LoVo (cell line): ENCODE results near the gene PHACTR3.

Experiments used
- DNase-seq: peaks from one replicate; pipeline ENCODE4 v3.0.0-alpha.2; 2016; ENCODE audit warnings: low spot score

PHACTR3 gene

GRCh38 chr20:59800309-59800708 lies 196.0 kb downstream of the PHACTR3 start:
- no peak for DNase-seq

DNA sequence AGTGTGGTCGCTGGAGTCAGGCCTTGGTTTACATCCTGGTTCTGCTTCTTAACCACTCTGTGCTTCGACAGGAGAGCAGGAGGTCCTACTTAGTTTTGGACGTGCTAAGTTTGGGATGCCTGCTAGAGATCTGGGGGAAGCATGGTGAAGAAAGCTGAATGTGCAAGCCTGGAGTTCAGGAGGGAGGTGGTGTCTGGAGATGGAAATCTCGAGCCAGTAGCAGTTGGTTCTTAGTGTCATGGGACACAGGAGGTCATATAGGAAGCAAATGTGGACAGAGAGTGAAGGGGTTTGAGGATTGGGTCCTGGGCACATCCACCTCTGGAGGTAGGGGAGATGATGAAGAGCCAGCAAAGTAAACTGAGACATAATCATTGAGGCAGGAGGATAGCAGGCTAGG lies 197.7 kb downstream of the PHACTR3 start:
- no peak for DNase-seq

DNA sequence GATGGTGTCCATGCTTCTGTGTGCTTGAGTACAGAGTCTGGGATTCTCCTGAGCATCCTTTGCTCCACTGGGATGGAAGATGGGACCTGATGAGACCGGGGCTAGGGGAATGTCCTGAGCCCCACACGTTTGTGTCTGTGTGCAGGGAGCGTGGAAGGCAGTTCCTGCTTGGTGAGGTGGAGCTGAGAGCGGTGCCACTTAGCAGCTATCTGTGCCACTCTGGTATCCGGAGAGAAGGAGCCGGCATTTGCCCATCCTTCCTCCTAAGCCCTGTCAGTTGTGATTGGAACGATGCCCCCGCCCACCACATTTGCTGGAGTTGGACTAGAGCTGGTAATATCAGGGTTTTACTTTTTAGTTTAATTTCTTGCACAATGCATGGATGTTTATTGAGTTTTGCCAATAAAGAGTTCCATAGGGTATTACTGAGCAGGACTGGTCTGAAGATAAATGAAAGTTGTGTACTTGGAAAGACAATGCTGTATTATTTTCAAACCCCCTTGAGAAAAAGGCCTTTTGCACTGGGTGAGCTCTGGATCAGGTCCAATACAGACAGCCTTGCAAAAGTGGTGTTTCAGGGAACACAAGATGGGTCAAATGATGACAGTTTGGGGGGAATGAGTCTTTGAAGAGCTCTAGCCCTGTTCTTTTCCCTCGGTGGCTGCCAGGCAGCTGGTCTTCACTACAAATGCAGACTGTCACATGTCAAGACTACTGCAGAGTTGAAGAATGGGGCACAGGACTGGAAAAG lies 198.3 kb downstream of the PHACTR3 start:
- no peak for DNase-seq

GRCh38 chr20:59804347-59804746 lies 200.0 kb downstream of the PHACTR3 start:
- DNase-seq: no peak

- no peak for DNase-seq
Measured at GRCh38 chr20:59804871-59805665, 200.7 kb downstream of the PHACTR3 start.

- DNase-seq: no peak
Measured at GRCh38 chr20:59805786-59806577, 201.6 kb downstream of the PHACTR3 start.

DNA sequence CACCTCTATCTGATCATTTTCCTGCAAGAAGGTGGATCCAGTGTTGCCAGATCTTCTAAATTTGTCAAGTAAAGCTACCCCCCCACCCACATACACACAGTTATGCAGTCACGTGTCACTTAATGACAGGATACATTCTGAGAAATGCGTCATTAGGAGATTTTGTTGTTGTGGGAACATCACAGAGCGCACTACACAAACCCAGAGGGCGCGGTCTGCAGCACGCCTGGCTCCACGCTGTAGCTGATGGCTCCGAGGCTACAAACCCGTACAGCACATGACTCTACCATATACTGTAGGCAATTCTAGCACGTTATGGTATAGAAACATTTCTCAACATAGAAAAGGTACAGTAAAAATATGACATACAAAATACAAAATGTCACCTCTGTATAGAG lies 202.2 kb downstream of the PHACTR3 start:
- DNase-seq: no peak

GRCh38 chr20:59807909-59808728 lies 203.8 kb downstream of the PHACTR3 start:
- DNase-seq: no peak

DNA sequence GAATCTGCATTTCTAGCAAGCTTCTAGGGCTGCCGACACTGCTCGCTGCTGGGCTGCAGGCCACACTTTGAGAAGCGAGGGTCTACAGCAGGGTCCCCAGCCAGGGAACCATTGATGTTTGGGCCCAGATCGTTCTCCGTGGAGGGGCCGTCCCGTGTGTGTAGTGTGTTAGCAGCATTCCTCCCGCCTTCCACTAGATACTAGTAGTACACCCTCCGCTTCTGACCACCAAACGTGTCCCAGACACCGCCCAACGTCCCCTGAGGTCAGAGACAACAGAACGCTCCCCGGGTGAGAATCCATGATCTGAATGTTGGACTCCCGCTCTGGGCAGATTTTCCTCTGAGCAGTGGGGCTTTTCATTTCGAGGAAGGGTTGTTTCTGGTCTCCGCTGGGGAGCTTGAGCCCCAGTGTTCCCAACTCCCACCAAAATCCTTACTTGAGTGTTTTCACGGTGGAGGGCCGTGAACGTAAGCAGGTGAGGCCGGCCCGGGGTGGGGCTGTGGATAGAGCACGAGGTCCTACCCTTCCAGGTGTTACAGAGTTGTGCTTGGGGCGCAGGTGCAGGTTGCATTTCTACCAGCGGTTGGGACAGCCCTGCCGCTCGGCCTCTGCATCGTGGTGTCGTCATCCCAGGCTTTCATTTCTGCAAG lies 204.5 kb downstream of the PHACTR3 start:
- DNase-seq: no peak

DNA sequence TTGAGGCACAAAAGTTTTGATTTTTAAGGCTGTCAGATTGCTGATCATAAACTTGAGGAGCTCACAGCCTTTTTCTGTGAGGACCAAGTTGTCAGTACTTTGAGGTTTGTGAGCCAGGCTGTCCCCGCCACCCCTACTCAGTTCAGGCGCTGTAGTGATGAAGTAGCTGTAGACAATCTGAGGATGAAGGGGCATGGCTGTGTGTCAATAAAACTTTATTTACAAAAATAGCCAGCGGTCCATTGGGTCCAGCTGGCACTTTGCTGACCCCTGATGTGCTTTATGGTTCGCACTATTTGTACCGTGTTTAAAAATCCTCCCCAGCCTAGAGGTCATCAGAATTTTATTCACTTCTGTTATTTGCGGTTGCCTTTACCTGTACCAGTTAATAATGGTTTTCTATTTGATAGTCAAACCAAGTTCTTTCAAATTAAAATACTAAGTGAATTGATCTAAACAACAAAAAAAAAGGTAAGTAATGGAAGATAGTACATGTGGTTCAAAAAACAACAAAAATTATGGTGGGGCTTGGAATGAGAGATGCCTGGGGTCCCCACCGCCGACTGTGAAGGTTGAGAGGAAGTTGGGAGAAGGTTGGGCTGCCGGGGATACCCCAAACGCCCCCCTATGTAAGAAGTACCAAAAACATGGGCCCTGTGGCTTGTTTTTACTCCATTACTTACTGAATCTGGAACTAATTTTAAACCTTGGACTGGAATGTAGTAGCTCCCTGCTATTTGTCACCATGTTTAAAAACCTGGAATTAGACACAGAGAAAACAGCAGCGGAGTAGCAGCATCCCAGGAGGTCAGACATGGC lies 205.5 kb downstream of the PHACTR3 start:
- no peak for DNase-seq

- no peak for DNase-seq
Measured at GRCh38 chr20:59810449-59811187, 206.3 kb downstream of the PHACTR3 start.

DNA sequence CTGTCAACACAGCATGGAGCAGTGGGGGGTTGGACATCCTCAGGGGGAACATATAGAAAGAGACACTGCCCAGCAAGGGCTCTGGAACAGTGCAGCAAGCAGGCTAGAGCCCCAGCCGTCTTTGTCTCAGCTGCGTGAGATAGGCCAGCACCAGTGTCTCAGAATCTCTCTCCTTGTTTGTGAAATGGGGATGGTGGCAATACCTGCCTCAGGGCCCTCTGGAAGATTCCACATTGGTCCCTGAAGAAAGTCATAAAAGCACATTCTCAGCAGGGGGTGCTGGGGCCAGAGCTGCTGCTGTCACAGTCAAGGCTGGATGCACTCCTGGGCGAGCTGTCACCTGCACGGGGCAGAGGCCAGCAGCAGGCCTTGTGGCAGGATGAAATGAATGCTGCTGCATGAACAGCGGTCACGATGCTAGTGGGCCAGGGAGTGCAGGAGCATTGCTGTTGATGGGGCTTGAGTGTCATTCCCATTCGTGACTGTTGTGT lies 207.4 kb downstream of the PHACTR3 start:
- DNase-seq: no peak

GRCh38 chr20:59812286-59813125 lies 208.2 kb downstream of the PHACTR3 start:
- DNase-seq: no peak

GRCh38 chr20:59813126-59813947 lies 209.0 kb downstream of the PHACTR3 start:
- DNase-seq: no peak

GRCh38 chr20:59813948-59814839 lies 209.9 kb downstream of the PHACTR3 start:
- no peak for DNase-seq

GRCh38 chr20:59814840-59815340 lies 210.6 kb downstream of the PHACTR3 start:
- DNase-seq: no peak
